ENCODE results near the gene TNS2. TPM values are rescaled to one million over a fixed set of nuclear protein-coding genes. Genes with fewer than 3 reads are reported as not detected.

Gene TNS2
- total and polyA plus RNA-seq, 2 experiments from 2014 or later, result 1.8 to 6.9 TPM

GRCh38 chr12:53060721-53061276 is 10.9 kb downstream of the TNS2 start:
- H3K9me2 ChIP-seq (ENCODE audit: insufficient read depth), result no peaks in the 10 kb centered on the region
- H3K36me3 ChIP-seq (ENCODE audit: insufficient read depth), result no peaks in the 10 kb centered on the region; the same call in 1 of the 2 replicates
- H3F3A ChIP-seq (replicated peaks; ENCODE audit: low read depth), result no peaks in the 10 kb centered on the region
- H3K4me3 Mint-ChIP-seq, result no peak overlapping the region
- H3K79me2 ChIP-seq (replicated peaks; ENCODE audit: insufficient read depth), result no peaks in the 10 kb centered on the region
- no peak overlapping the region for H3K27ac Mint-ChIP-seq
- no peak for TF ChIP-seq JUNB (IDR thresholded peaks at IDR 0.05; ENCODE audit: unreplicated experiment)
- no peak for TF ChIP-seq EZH2 (IDR thresholded peaks at IDR 0.05; ENCODE audit: low read depth, unreplicated experiment)
- no peak for TF ChIP-seq ETS1 (IDR thresholded peaks at IDR 0.05)
- TF ChIP-seq, protein P1, sequence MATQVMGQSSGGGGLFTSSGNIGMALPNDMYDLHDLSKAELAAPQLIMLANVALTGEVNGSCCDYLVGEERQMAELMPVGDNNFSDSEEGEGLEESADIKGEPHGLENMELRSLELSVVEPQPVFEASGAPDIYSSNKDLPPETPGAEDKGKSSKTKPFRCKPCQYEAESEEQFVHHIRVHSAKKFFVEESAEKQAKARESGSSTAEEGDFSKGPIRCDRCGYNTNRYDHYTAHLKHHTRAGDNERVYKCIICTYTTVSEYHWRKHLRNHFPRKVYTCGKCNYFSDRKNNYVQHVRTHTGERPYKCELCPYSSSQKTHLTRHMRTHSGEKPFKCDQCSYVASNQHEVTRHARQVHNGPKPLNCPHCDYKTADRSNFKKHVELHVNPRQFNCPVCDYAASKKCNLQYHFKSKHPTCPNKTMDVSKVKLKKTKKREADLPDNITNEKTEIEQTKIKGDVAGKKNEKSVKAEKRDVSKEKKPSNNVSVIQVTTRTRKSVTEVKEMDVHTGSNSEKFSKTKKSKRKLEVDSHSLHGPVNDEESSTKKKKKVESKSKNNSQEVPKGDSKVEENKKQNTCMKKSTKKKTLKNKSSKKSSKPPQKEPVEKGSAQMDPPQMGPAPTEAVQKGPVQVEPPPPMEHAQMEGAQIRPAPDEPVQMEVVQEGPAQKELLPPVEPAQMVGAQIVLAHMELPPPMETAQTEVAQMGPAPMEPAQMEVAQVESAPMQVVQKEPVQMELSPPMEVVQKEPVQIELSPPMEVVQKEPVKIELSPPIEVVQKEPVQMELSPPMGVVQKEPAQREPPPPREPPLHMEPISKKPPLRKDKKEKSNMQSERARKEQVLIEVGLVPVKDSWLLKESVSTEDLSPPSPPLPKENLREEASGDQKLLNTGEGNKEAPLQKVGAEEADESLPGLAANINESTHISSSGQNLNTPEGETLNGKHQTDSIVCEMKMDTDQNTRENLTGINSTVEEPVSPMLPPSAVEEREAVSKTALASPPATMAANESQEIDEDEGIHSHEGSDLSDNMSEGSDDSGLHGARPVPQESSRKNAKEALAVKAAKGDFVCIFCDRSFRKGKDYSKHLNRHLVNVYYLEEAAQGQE (IDR thresholded peaks at IDR 0.05; ENCODE audit: unreplicated experiment), result no peak
- no peak for TF ChIP-seq NANOG (IDR thresholded peaks at IDR 0.05; ENCODE audit: borderline replicate concordance)
- TF ChIP-seq EZH2phosphoT487 (IDR thresholded peaks at IDR 0.05; ENCODE audit: unreplicated experiment), result no peak
- no peak for TF ChIP-seq STAT1 (IDR thresholded peaks at IDR 0.05; ENCODE audit: unreplicated experiment)
- no peak for TF ChIP-seq POLR2AphosphoS5 (IDR thresholded peaks at IDR 0.05; ENCODE audit: low read depth)
- no peak for TF ChIP-seq CREB1 (CRISPR knock-in tag; IDR thresholded peaks at IDR 0.05; ENCODE audit: low read depth)
- no peak for TF ChIP-seq CTCF (conservative IDR thresholded peaks at IDR 0.05; ENCODE audit: low read depth in 2 of 2)
- TF ChIP-seq ZNF462 (CRISPR knock-in tag; IDR thresholded peaks at IDR 0.05), result no peak
- no peak for TF ChIP-seq ZNF331 (CRISPR knock-in tag; IDR thresholded peaks at IDR 0.05; ENCODE audit: low read depth)
- no peak for TF ChIP-seq ZNF114 (CRISPR knock-in tag; IDR thresholded peaks at IDR 0.05)
- H3K9me3 Mint-ChIP-seq, result no peaks in the 10 kb centered on the region; the same call in 2 of the 3 replicates
- no peak overlapping the region for H3K4me2 ChIP-seq
- H3K27me3 Mint-ChIP-seq (ENCODE audit: insufficient read depth, low read depth, poor library complexity), result peaks cover 7% of the 10 kb centered on the region
- H3K36me3 Mint-ChIP-seq (ENCODE audit: low read depth), result peaks cover 3% of the 10 kb centered on the region; the same call in 1 of the 3 replicates
- peaks cover 17% of the 10 kb centered on the region; the same call in 1 of the 2 replicates for H3K27me3 ChIP-seq (ENCODE audit: insufficient read depth)
- DNase-seq (ENCODE audit: low spot score) (no peak), ATAC-seq (no peak)
- no peak overlapping the region for H3K27ac ChIP-seq (ENCODE audit: low read depth)
- no peaks in the 10 kb centered on the region for H4K20me1 ChIP-seq (replicated peaks; ENCODE audit: insufficient read depth)
- no peak overlapping the region for H2AFZ ChIP-seq
- H3K4me1 ChIP-seq (ENCODE audit: insufficient read depth), result no peaks in the 10 kb centered on the region
- H3K4me3 ChIP-seq, result no peak overlapping the region
- peaks cover 6% of the 10 kb centered on the region for H3K4me1 Mint-ChIP-seq

Measured in GM23338 (cell line).